ENCODE measurements around the gene IL33. TPM values are rescaled to one million over a fixed set of nuclear protein-coding genes. Genes with fewer than 3 reads are reported as not detected.
A peak's percentile ranks its signal among the peaks of the same experiment; 100 is the strongest.

Gene IL33
- total and polyA plus RNA-seq, 2 of the 8 experiments (the other 6 are each of a cell fraction or from before 2014, with no cell fraction given) = not detected

DNA sequence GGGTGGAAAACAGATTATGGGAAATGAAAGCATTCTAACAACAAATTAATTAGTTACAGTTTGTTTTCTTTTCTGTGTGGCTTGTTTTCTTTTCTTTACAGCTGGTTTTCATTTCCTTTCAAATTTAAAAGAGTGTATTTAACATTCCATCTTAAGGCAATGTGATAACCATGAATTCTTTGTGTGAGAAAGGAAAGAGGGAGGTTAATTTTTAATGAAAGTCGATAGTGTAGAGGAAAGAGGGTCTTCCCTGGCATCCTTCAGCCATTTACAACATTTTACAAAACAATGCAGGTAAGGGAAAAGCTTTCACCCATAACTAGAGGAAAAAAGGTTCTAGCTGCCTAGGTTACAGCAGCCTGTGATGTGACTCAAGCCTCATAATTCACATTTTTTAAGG is 43.9 kb upstream of the IL33 start:
- no peak overlapping the region for H2BK20ac ChIP-seq (ENCODE audit: low read length)
- H3K27ac ChIP-seq (ENCODE audit: low read depth, low read length) = no peak overlapping the region
- peaks cover 0 to 5% (median 0%) of the 10 kb centered on the region in 4 experiments; a peak in 1 of 7 replicates for H3K27me3 ChIP-seq (replicated peaks in 1 of 4; ENCODE audit: control insufficient read depth in 3 of 4, extremely low read depth in 1 of 4, insufficient read depth in 3 of 4, low read length in 3 of 4)
- H2BK15ac ChIP-seq (ENCODE audit: low read length) = no peak overlapping the region
- H3K56ac ChIP-seq (replicated peaks; ENCODE audit: insufficient read length, low read depth, low read length) = no peak overlapping the region
- no peaks in the 10 kb centered on the region for H3K79me1 ChIP-seq (ENCODE audit: low read depth, low read length)
- H3K9me3 ChIP-seq (ENCODE audit: insufficient read depth in 2 of 2, low read depth in 1 of 2, low read length in 1 of 2) = peaks cover 2 to 15% of the 10 kb centered on the region in 2 experiments; a peak in 1 of 4 replicates
- H3K23me2 ChIP-seq (ENCODE audit: low read depth, low read length) = no peaks in the 10 kb centered on the region
- peaks cover 0 to 7% (median 6%) of the 10 kb centered on the region in 4 experiments; a peak in 4 of 7 replicates for H3K4me1 ChIP-seq (replicated peaks in 1 of 4; ENCODE audit: control insufficient read depth in 3 of 4, insufficient read depth in 4 of 4, low read length in 3 of 4)
- ChIA-PET CTCF (ENCODE audit: partially characterized antibody) (interaction anchor here (2.0 to 2.4 kb wide), 2 partner anchors 22 to 117 kb away, joined by 7 read pairs; no protein-coding TSS in a partner anchor), POLR2A (ENCODE audit: partially characterized antibody) (interaction anchor here (1.3 kb wide), 1 partner anchor 92 kb away, joined by 4 read pairs; no protein-coding TSS in a partner anchor)
- no peak overlapping the region for H3K23ac ChIP-seq (ENCODE audit: insufficient read length)
- no peak overlapping the region for H2BK5ac ChIP-seq (ENCODE audit: low read depth, low read length)
- no peak overlapping the region for H3K18ac ChIP-seq (ENCODE audit: extremely low read depth, low read length)
- H3K79me2 ChIP-seq (ENCODE audit: control insufficient read depth in 1 of 2, insufficient read depth in 2 of 2, low read length in 2 of 2) = no peaks in the 10 kb centered on the region
- H2BK120ac ChIP-seq (replicated peaks; ENCODE audit: low read depth, low read length) = no peak overlapping the region
- H3K9ac ChIP-seq (replicated peaks in 1 of 4; ENCODE audit: extremely low read depth in 1 of 4, low read depth in 3 of 4, low read length in 3 of 4) = no peak overlapping the region
- no peak overlapping the region for H4K8ac ChIP-seq (ENCODE audit: extremely low read depth, insufficient read depth, low read length)
- no peak overlapping the region for H3K4ac ChIP-seq (replicated peaks; ENCODE audit: insufficient read length, low read depth, low read length)
- no peak overlapping the region for H4K91ac ChIP-seq (replicated peaks; ENCODE audit: insufficient read length, low read length)
- no peak for DNase-seq (ENCODE audit: low read depth in 1 of 2, low spot score in 2 of 2)
- H4K20me1 ChIP-seq (replicated peaks in 1 of 2; ENCODE audit: control insufficient read depth in 1 of 2, insufficient read depth in 2 of 2, low read length in 2 of 2) = no peaks in the 10 kb centered on the region
- peak; percentile 45 for FAIRE-seq
- no peaks in the 10 kb centered on the region; a peak in 1 of 8 replicates for H3K36me3 ChIP-seq (ENCODE audit: control insufficient read depth in 2 of 4, insufficient read depth in 4 of 4, low read length in 3 of 4)
- no peak overlapping the region for H2BK12ac ChIP-seq (ENCODE audit: low read depth, low read length)
- no peak overlapping the region for H2AFZ ChIP-seq (ENCODE audit: low read length)
- no peak overlapping the region for H2AK5ac ChIP-seq (ENCODE audit: low read depth, low read length)
- 0% methylated on average over 1 of the region's 1 CpG; no CpG with 5 or more reads in 1 of the 2 experiments for WGBS, 2 experiments (ENCODE audit: extremely low coverage in 1 of 2, insufficient coverage in 1 of 2, insufficient read length in 1 of 2, insufficient replicate concordance in 2 of 2, low coverage in 1 of 2, low lambda C conversion rate in 2 of 2, missing lambda C conversion rate in 1 of 2)
- H3K14ac ChIP-seq (ENCODE audit: insufficient read length) = no peak overlapping the region
- peak overlapping the region in 1 of 2 experiments; percentile 25; a peak in 1 of 4 replicates for H3K4me2 ChIP-seq (ENCODE audit: insufficient read depth in 1 of 2, low read depth in 2 of 2, low read length in 2 of 2)
- H3K4me3 ChIP-seq (ENCODE audit: extremely low read depth in 1 of 4, insufficient read depth in 2 of 4, low read depth in 3 of 4, low read length in 4 of 4) = peak overlapping the region in 1 of 4 experiments; percentile 13; a peak in 1 of 8 replicates
- H4K5ac ChIP-seq (ENCODE audit: insufficient read length, low read depth, low read length) = no peak overlapping the region
